ENCODE results near the gene GNG3.
A peak's percentile ranks its signal among the peaks of the same experiment; 100 is the strongest.
"Not testable (repeated sequence)": the region's sequence is repeated elsewhere in the genome, so short reads cannot be mapped to it uniquely, and the experiment has no call there.

GNG3 gene

GRCh38 chr11:62682518-62682917, 25.0 kb upstream of the GNG3 start:
- DNase-seq: no peak
- intact Hi-C loops (cut with DNase I): no loop called here

GRCh38 chr11:62687508-62688396, 19.7 kb upstream of the GNG3 start:
- peak in 2 of 10 donors; percentile 58 to 59 for DNase-seq
- intact Hi-C loops (cut with DNase I): no loop called here

GRCh38 chr11:62688491-62688890, 19.0 kb upstream of the GNG3 start:
- intact Hi-C loops (cut with DNase I): no loop called here
- no peak for DNase-seq

DNA sequence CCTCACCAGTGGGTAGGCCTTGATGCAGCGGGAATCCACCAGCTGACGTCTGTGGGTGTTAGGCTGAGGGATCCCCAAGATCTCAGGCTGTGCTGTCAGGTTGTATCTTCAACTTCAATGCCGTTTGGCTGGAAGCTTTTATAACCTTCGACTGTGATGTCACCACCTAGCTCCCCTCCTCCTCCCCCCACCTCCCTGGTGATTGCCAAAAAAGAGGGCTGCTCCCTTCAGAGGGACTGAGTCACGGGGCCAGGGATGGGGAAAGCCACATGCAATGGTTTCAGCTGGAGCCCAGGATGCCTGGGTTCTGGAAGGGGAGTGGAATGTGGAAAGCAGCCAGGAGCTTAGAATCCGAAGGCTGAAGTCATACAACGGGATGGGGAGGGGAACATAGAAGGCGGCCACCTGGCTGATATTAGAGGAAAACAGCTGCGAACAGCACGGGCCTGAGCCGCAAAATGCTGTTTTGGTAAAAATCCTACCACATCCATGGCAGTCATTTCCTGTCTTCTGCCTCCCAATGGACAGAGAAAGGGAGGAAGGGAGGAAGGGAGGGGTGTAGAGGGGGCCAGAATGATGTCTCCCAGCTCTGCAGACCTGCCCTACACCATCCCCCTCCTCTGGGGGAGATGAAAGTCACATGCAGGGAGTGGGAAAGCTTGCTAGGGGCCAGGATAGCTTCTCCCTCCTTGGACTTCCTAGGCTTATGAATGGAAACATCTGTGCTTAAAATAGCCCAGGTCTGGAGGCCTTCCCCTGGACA, 17.9 kb upstream of the GNG3 start, which contains the start of gene LRRN4CL:
TSS of gene LRRN4CL (minus strand) at position 110 of the 763 bp plus-strand sequence. CDS start 1,022 bp downstream, outside the sequence.
- intact Hi-C loops (cut with DNase I): loop anchor here (10.0 kb wide), 1 partner anchor 295 kb away; no protein-coding TSS in a partner anchor
- DNase-seq: peak in 3 of 10 donors; percentile 36 to 76 (median 42)

GRCh38 chr11:62693624-62694023, 13.9 kb upstream of the GNG3 start:
- intact Hi-C loops (cut with DNase I): loop anchor here (10.0 kb wide), 1 partner anchor 299 kb away; no protein-coding TSS in a partner anchor
- not testable (repeated sequence) for DNase-seq

GRCh38 chr11:62694455-62695167, 12.9 kb upstream of the GNG3 start:
- peak in 7 of 10 donors; percentile 62 to 95 (median 75) for DNase-seq
- intact Hi-C loops (cut with DNase I): loop anchor here (10.0 kb wide), 1 partner anchor 300 kb away; no protein-coding TSS in a partner anchor

DNA sequence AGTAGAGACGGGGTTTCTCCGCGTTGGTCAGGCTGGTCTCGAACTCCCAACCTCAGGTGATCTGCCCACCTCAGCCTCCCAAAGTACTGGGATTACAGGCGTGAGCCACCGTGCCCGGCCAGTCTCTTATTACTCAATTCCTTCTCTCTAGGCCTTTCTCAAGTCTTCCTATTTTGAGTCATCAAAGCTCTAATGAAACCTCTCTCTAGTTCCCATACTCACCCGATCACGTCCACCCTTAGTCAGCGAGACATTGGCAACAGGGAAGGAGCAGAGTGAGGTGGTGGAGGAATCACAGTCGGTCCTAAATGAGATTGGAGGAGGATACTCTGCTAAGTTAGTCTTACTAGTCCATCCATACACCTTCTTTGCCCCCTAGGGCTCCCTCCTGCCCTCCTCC, 5.2 kb upstream of the GNG3 start:
- peak in 1 of 10 donors; percentile 19 for DNase-seq
- intact Hi-C loops (cut with DNase I): loop anchor here (10.0 kb wide), 1 partner anchor 107 kb away; the partner anchor contains the start of gene TUT1

DNA sequence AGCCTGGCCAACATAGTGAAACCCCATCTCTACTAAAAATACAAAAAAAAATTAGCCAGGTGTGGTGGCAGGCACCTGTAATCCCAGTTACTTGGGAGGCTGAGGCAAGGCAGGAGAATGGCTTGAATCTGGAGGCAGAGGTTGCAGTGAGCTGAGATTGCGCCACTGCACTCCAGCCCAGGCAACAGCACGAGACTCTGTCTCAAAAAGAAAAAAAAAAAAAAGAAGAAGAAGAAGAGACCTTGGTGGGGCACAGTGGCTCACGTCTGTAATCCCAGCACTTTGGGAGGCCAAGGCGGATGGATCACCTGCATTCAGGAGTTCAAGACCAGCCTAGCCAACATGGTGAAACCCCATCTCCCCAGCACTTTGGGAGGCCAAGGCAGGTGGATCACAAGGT, 3.6 kb upstream of the GNG3 start:
- intact Hi-C loops (cut with DNase I): loop anchor here (10.0 kb wide), 1 partner anchor 109 kb away; the partner anchor contains the start of gene TUT1

GRCh38 chr11:62705413-62705812, 2.1 kb upstream of the GNG3 start:
- peak in 1 of 10 donors; percentile 74 for DNase-seq
- intact Hi-C loops (cut with DNase I): loop anchor here (10.0 kb wide), 1 partner anchor 111 kb away; the partner anchor contains the start of gene TUT1

More for the DNA sequence above, 3.6 kb upstream of the GNG3 start:
- peak in 1 of 10 donors; percentile 12 for DNase-seq

- DNase-seq: peak; percentile 91 to 99 (median 96)
- intact Hi-C loops (cut with DNase I): loop anchor here (10.0 kb wide), 1 partner anchor 111 kb away; the partner anchor contains the start of gene TUT1
Measured at GRCh38 chr11:62705880-62706849, 1.3 kb upstream of the GNG3 start.

GRCh38 chr11:62706850-62707247, 627 bp upstream of the GNG3 start:
- DNase-seq: no peak
- intact Hi-C loops (cut with DNase I): loop anchor here (10.0 kb wide), 1 partner anchor 112 kb away; the partner anchor contains the start of gene TUT1

- DNase-seq: peak in 1 of 10 donors; percentile 64
- intact Hi-C loops (cut with DNase I): loop anchor here (2.0 to 10.0 kb wide), 2 partner anchors 18 to 114 kb away; partner anchors contain the start of genes HNRNPUL2 and TUT1
Measured at GRCh38 chr11:62708392-62708791, 916 bp downstream of the GNG3 start.

DNA sequence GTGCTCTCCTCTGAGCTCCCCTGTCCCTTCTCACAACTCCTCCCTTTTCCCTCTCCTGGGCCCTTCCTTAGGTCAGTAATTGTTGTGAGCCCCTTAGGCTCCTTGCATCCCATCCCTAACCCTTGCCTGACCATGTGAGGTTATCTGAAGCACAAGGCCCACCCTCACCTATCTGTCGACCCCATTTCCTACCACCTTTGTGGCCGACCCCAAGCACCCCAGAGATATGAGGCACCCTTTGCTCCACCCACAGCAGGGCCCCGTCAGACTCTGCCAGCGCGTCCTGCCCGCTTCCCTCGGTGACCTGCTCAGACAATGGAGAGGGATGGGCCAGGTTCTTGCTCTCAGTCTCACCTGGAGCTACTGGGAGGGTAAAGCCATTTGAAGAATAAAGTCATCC, 1.3 kb downstream of the GNG3 start:
- peak in 1 of 10 donors; percentile 64 for DNase-seq
- intact Hi-C loops (cut with DNase I): loop anchor here (2.0 to 10.0 kb wide), 2 partner anchors 18 to 114 kb away; partner anchors contain the start of genes HNRNPUL2 and TUT1

GRCh38 chr11:62709247-62710000, 1.9 kb downstream of the GNG3 start:
- peak; percentile 94 to 99 (median 96) for DNase-seq

GRCh38 chr11:62710001-62710345, 2.5 kb downstream of the GNG3 start:
- no peak for DNase-seq
- intact Hi-C loops (cut with DNase I): no loop called here

More at GRCh38 chr11:62709247-62710000, 1.9 kb downstream of the GNG3 start:
- intact Hi-C loops (cut with DNase I): loop anchor here (2.0 to 10.0 kb wide), 2 partner anchors 17 to 115 kb away; partner anchors contain the start of genes HNRNPUL2 and TUT1

GRCh38 chr11:62712276-62712812, 4.9 kb downstream of the GNG3 start:
- intact Hi-C loops (cut with DNase I): no loop called here
- DNase-seq: peak in 1 of 10 donors; percentile 26

GRCh38 chr11:62712861-62713260, 5.4 kb downstream of the GNG3 start:
- no peak for DNase-seq
- intact Hi-C loops (cut with DNase I): no loop called here

All from posterior cingulate gyrus (tissue), 11 donors.